COLO668 (cell line): ENCODE measurements around the gene EGR4.
"Not testable (repeated sequence)": the region's sequence is repeated elsewhere in the genome, so short reads cannot be mapped to it uniquely, and the experiment has no call there.

ENCODE experiments used
- DNase-seq: peaks from one replicate; lab custom pipeline; 2025; ENCODE audit not compliant: unreplicated experiment; lab: John Stamatoyannopoulos, UW

The EGR4 gene

DNA sequence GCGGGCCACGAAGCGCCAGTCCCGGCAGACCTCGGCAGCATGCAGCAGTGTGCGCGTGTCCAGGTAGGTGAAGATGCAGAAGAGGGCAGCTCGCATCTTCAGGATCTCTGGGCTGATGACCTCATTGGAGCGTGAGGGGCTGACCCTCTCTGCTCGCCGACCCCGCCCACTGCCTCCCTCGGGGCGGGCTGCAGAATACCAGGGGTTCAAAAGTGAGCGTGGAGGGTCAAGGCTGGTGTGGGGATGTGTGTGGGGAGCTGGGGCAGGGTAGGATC lies 29.1 kb downstream of the EGR4 start:
- no peak for DNase-seq

DNA sequence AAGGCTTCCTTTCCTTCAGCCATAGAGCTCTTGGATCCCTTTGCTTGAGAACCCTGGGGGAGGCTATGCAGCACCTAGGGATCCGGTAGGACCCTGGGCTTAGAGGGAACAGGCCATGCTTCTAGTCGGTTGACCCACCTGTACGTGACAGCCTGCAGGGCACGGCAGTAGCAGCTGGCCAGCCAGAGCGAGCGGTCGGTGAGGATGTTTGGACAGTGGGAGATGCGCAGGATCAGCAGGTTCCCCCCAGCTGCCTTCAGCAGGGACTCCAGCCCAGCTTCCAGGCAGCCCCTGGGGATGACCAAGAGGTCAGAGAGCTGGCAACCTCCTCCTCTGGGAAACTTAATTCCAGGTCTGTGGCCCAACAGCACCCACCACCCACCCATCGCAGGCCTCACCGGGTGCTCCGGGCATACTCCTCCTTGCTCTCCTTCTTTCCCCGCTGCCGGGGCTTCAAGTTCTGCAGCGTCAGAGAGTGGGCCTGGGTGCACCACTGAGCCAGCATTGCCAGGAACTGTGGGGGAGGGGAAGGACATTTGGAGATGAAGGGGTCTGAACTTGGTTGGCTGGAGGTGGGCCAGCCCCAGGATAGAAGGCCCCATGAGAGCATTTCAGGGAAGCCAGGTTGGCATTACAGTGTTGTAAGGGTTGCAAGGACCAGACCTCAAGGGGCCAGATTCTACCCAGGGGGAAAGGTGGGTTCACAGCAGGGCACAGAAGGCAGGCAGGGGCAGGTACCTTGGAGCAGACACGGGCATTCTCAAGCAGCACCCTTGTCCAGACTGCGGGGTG lies 29.6 kb downstream of the EGR4 start:
- DNase-seq: no peak

- DNase-seq: not testable (repeated sequence)
Observed at GRCh38 chr2:73262691-73263429, 30.5 kb downstream of the EGR4 start.

GRCh38 chr2:73262108-73262651 lies 31.2 kb downstream of the EGR4 start:
- no peak for DNase-seq

GRCh38 chr2:73260338-73260984 lies 32.9 kb downstream of the EGR4 start:
- DNase-seq: peak; percentile 13

- DNase-seq: no peak
Observed at GRCh38 chr2:73259704-73260337, 33.5 kb downstream of the EGR4 start.

- DNase-seq: no peak
Observed at GRCh38 chr2:73259276-73259675, 34.1 kb downstream of the EGR4 start.

DNA sequence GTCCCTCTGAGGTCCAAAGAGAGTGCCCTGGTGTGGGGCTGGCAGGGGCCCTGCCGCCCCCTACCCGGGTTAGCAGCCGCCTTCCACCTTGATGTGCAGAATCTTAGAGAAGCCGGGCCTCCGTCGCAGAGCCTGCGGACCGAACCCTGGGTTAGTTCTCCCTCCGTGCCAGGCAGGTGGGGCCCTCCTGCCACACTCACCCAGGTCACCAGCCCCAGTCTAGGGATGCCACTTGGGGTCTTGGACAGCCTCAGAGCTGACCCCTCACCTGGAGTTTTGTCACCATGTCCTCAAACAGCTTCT lies 34.5 kb downstream of the EGR4 start:
- DNase-seq: no peak

DNA sequence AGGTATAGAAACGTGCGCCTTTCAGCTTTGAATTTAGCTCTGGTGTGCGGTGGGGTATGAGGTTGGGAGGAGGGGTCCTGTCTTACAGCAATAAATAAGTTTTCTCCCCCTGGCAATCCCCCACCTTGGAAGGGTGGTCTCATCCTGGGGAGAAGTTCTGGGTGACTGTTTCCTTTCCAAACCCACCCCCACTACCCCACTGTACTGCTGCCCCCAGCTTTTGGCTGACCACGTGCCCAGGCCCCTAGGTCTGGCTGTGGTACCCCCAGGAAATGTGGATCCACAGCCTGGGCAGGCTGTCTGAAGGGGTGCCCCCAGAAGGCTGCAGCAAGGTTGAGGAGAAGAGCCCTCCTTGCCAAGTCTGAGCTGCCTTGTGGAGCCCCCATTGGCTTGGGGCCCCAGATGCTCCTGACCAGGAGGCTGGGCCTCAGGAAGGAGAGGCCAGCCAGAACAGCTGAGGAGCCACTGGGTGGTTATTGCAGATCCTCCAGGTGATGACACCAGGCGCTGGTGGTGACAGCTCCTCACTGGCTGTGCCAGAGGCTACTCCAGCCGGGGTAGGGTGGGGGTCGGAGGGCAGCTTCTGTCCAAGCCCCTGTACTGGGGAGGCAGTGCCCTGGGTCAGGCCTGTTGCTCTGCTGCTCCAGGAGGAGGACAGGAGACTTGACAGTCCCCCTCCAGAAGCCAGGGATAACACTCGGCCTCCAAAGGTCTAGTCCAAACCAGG lies 35.0 kb downstream of the EGR4 start:
- no peak for DNase-seq

DNA sequence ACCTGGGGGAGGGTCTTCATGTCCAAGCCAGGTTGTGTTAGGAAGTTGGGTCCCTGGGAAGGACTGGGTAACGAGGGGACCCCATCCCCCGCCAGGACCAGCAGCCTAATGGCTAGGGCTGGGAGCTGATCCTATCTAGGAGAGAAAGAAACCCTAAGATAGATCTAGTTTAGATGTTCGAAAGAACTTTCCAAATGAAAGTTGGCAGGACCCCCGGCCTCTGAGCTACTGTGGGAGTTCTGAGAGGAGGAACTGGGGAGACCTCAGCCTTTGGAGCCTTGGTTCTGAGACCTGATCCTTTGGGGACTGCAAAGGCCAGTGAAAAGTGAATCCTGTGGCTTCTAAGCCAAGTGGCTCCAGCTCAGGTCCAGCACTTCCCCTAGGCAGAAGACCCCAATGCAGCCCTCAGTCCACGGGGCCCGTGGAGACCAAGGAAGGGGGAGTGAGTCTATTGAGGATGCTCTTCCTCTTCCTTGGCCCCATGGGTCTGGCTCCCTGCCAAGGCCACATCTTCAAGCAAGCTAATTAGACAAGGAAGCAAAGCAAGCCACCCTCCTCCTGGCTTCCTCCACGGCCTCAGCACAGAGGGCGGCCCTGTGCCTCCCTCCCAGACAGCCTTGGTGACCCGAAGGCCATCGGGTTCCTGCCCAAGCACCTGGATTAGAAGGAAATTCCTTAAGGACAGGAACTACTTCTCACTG lies 35.8 kb downstream of the EGR4 start:
- DNase-seq: no peak

DNA sequence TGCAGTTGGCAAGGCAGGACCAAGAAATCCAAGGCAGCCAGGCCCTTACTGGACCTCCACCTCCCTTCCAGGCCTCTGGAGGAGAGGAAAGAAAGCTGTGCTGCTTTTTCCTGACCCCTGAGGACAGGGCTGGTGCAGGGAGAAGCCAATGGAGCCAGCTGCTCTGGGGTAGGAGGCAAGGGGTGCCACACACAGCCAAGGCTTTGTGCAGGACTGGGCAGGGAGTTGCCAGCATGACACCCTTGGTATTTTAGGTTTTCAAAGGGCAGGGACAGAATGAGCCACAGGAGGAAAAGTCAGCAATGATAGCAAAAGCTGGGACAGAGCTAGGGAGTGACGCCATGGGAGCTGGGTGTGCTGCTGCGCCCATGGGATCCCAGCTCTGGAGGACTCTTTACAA lies 36.3 kb downstream of the EGR4 start:
- no peak for DNase-seq

- no peak for DNase-seq
Observed at GRCh38 chr2:73256618-73256922, 36.8 kb downstream of the EGR4 start.

DNA sequence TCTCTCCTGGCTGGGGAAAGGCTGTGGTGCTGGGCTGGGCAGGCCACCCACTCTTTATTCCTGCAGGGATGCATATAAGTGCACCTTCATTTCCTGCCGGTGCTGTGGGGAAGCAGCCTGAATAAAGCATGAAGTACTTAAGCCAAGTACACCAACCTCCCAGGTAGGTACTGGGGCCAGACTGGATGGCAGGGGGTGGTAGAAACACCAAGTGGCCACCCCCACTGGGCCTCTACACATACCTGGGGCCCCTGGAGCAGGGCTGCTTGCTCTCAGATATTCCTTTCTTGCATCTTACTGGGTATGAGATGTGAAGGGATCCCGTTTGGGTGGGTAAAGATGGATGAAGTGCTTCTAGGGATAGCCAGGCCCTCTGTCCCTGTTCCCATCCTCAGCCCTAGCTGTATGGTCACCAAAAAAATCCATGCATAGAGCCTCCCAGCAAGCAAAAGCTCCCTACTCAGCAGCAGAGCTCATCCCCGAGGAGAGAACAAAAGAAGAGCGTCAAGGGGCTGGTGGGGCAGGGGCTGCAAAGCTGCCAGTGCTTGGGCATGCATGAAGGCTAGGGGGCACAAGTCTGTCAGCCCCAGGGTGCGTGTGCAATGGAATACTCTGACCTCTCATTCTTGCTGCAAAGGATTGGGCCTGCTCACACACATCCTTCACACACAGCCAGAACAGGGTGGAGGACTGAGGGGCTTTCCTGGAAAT lies 37.3 kb downstream of the EGR4 start:
- DNase-seq: no peak

DNA sequence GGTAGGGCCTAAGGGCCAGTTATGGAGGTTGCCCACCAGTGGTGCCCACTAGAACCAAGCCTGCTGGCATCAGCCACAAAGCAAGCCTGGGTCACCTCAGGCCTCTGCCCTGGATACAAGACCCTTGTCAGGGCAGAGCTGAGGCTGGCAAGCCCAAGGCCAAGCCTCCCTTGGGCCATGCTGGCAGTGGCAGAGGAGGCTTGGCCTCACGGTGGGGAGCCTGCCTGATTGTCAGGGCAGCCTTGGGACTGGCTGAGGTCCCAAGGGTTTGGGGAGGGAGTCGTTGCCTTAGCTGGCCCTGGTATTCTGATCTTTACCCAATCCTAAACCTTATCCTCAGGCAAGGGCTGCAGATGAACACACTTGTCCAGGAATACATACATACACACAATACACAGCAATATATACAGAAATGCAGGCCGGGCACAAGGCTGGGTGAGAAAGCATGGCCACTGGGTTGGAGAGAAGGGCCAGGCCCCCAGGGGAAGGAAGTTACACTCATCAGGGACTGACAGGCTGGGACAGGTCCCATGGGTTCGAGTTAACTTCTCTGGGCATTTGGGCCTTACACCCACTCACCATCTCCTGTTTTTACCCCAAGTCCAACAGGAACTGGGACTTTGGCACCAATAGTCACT lies 38.2 kb downstream of the EGR4 start:
- DNase-seq: no peak

- DNase-seq: no peak
Observed at GRCh38 chr2:73254343-73255006, 38.9 kb downstream of the EGR4 start.

GRCh38 chr2:73253901-73254300 lies 39.4 kb downstream of the EGR4 start:
- DNase-seq: no peak

- no peak for DNase-seq
Observed at GRCh38 chr2:73253400-73253799, 39.9 kb downstream of the EGR4 start.

DNA sequence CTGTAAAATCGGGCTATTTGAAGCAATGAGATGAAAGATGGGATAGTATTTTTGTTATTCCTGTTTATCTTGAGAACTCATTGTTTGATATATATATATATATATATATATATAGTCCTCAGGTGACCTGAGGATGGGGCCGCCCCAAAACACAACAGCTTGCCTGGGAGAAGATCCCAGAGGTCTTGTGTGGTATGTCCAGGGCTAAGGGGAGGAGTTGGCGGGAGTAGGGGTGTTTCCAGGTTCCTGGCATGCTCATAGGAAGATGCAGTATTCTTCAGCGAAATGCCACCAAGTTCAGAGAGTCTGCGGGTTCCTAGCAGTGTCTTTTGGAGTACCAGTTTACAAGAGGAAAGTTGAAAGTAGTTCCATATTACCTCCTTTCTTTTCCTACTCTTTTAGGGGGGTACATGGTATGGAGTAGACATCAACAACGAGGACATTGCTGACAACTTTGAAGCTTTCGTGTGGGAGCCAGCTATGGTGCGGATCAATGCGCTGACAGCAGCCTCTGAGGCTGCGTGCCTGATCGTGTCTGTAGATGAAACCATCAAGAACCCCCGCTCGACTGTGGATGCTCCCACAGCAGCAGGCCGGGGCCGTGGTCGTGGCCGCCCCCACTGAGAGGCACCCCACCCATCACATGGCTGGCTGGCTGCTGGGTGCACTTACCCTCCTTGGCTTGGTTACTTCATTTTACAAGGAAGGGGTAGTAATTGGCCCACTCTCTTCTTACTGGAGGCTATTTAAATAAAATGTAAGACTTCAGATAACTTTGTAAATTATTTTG lies 40.9 kb downstream of the EGR4 start:
- no peak for DNase-seq
